GM12865 (cell line): ENCODE data around the gene KSR1.
"Not testable (repeated sequence)": the region's sequence is repeated elsewhere in the genome, so short reads cannot be mapped to it uniquely, and the experiment has no call there.

Experiments
- DNase-seq: peaks from one replicate; pipeline ENCODE4 v3.0.0; 2010; ENCODE audit warnings: low read depth
- H3K4me3 ChIP-seq: 2 replicates; pipeline ENCODE4 v1.5.1; 2011; ENCODE audit warnings: mild to moderate bottlenecking, low read depth, low read length, control low read depth
- CTCF ChIP-seq: IDR thresholded peaks from 2 replicates; pipeline ENCODE4 v1.5.1; 2011; ENCODE audit warnings: low read length, control low read depth, low read depth, inconsistent platforms; ENCODE audit not compliant: insufficient read depth; ENCODE audit errors: missing control alignments

KSR1 gene

GRCh38 chr17:27414694-27415093 lies 41.6 kb upstream of the KSR1 start:
- H3K4me3 ChIP-seq = no peak overlapping the region
- no peak for TF ChIP-seq CTCF

GRCh38 chr17:27415120-27415795 lies 41.0 kb upstream of the KSR1 start:
- no peak for DNase-seq
- H3K4me3 ChIP-seq = no peak overlapping the region
- no peak for TF ChIP-seq CTCF

More at GRCh38 chr17:27414694-27415093, 41.6 kb upstream of the KSR1 start:
- no peak for DNase-seq

- H3K4me3 ChIP-seq = no peak overlapping the region
- DNase-seq = no peak
- no peak for TF ChIP-seq CTCF
These were observed 38.5 kb upstream of the KSR1 start for GRCh38 chr17:27417596-27418365.

GRCh38 chr17:27418366-27418615 lies 38.0 kb upstream of the KSR1 start:
- DNase-seq = no peak
- TF ChIP-seq CTCF = no peak
- no peak overlapping the region for H3K4me3 ChIP-seq

GRCh38 chr17:27419156-27419555 lies 37.1 kb upstream of the KSR1 start:
- DNase-seq = no peak
- no peak for TF ChIP-seq CTCF
- H3K4me3 ChIP-seq = no peak overlapping the region

- no peak for TF ChIP-seq CTCF
- H3K4me3 ChIP-seq = no peak overlapping the region
These were observed 35.9 kb upstream of the KSR1 start for GRCh38 chr17:27420211-27420950.

GRCh38 chr17:27421111-27421510 lies 35.1 kb upstream of the KSR1 start:
- H3K4me3 ChIP-seq = no peak overlapping the region
- DNase-seq = no peak
- no peak for TF ChIP-seq CTCF

More at GRCh38 chr17:27420211-27420950, 35.9 kb upstream of the KSR1 start:
- DNase-seq = no peak

GRCh38 chr17:27421626-27422025 lies 34.6 kb upstream of the KSR1 start:
- not testable (repeated sequence) for H3K4me3 ChIP-seq, DNase-seq
